Stimulated activated effector memory CD8-positive, alpha-beta T cell treated with anti-CD3 and anti-CD28 coated beads, Interleukin-12 subunit alpha, Interleukin-12 subunit beta, amount 100 ng/mL, for 72 hours (primary cell): ENCODE results near the gene DNASE1L3.
"Not testable (repeated sequence)": the region's sequence is repeated elsewhere in the genome, so short reads cannot be mapped to it uniquely, and the experiment has no call there.

Source experiments
- ATAC-seq: fragments of 150-1000 bp; cut with Tn5 transposase; 2 replicates; pipeline ENCODE4 v1.10.0; 2021
- DNase-seq, 2 donors: peaks; one replicate each; pipeline ENCODE4 v3.0.0; 2021 to 2022; ENCODE audit warnings: low spot score in 2 of 2
- H3K27ac Mint-ChIP-seq: one replicate; pipeline ENCODE4 v1.8.0; 2022; ENCODE audit warnings: mild to moderate bottlenecking, mixed read lengths
- H3K36me3 Mint-ChIP-seq: one replicate; pipeline ENCODE4 v1.8.0; 2022; ENCODE audit warnings: mild to moderate bottlenecking, mixed read lengths
- H3K4me1 Mint-ChIP-seq: one replicate; pipeline ENCODE4 v1.8.0; 2022; ENCODE audit warnings: mixed read lengths
- H3K4me3 Mint-ChIP-seq: one replicate; pipeline ENCODE4 v1.8.0; 2022; ENCODE audit warnings: mild to moderate bottlenecking, mixed read lengths
- H3K9me3 Mint-ChIP-seq: one replicate; pipeline ENCODE4 v1.8.0; 2022; ENCODE audit warnings: mixed read lengths

The DNASE1L3 gene

GRCh38 chr3:58216496-58217195 is 5.9 kb upstream of the DNASE1L3 start:
- Mint-ChIP-seq H3K9me3 (no peaks in the 10 kb centered on the region), H3K27ac (no peak overlapping the region), H3K4me1 (peaks cover 39% of the 10 kb centered on the region), H3K4me3 (no peak overlapping the region), H3K36me3 (no peaks in the 10 kb centered on the region)
- DNase-seq, result no peak
- ATAC-seq, result no peak

GRCh38 chr3:58215317-58216025 is 4.7 kb upstream of the DNASE1L3 start:
- H3K4me1 Mint-ChIP-seq, result peaks cover 39% of the 10 kb centered on the region
- ATAC-seq, result no peak
- peak overlapping the region; percentile 49 for H3K4me3 Mint-ChIP-seq

GRCh38 chr3:58214484-58215316 is 3.9 kb upstream of the DNASE1L3 start:
- peaks cover 39% of the 10 kb centered on the region for H3K4me1 Mint-ChIP-seq
- H3K36me3 Mint-ChIP-seq, result no peaks in the 10 kb centered on the region
- peak; percentile 98 for ATAC-seq
- DNase-seq, result peak; percentile 22 to 76
- H3K4me3 Mint-ChIP-seq, result peak overlapping the region; percentile 49
- H3K9me3 Mint-ChIP-seq, result no peaks in the 10 kb centered on the region
- peak overlapping the region; percentile 79 for H3K27ac Mint-ChIP-seq

More at GRCh38 chr3:58215317-58216025, 4.7 kb upstream of the DNASE1L3 start:
- Mint-ChIP-seq H3K9me3 (no peaks in the 10 kb centered on the region), H3K36me3 (no peaks in the 10 kb centered on the region), H3K27ac (peak overlapping the region; percentile 79)
- DNase-seq, result no peak

- Mint-ChIP-seq H3K36me3 (no peaks in the 10 kb centered on the region), H3K27ac (peak overlapping the region; percentile 46), H3K4me3 (no peak overlapping the region), H3K4me1 (peaks cover 25% of the 10 kb centered on the region), H3K9me3 (no peaks in the 10 kb centered on the region)
- no peak for DNase-seq
- ATAC-seq, result no peak
These were observed 839 bp downstream of the DNASE1L3 start for GRCh38 chr3:58209933-58210332.

GRCh38 chr3:58207954-58208353 is 2.8 kb downstream of the DNASE1L3 start:
- H3K36me3 Mint-ChIP-seq, result no peaks in the 10 kb centered on the region
- H3K27ac Mint-ChIP-seq, result no peak overlapping the region
- ATAC-seq (no peak), DNase-seq (no peak)
- H3K4me3 Mint-ChIP-seq, result no peak overlapping the region
- H3K4me1 Mint-ChIP-seq, result peaks cover 16% of the 10 kb centered on the region
- H3K9me3 Mint-ChIP-seq, result no peaks in the 10 kb centered on the region

- Mint-ChIP-seq H3K36me3 (no peaks in the 10 kb centered on the region), H3K9me3 (no peaks in the 10 kb centered on the region), H3K4me3 (no peak overlapping the region), H3K4me1 (peaks cover 17% of the 10 kb centered on the region), H3K27ac (peak overlapping the region; percentile 40)
- ATAC-seq (peak; percentile 95), DNase-seq (peak; percentile 16 to 65)
These were observed 4.3 kb downstream of the DNASE1L3 start for GRCh38 chr3:58206406-58207011.

GRCh38 chr3:58205981-58206380 is 4.8 kb downstream of the DNASE1L3 start:
- DNase-seq (no peak), ATAC-seq (no peak)
- H3K9me3 Mint-ChIP-seq, result no peaks in the 10 kb centered on the region
- H3K4me1 Mint-ChIP-seq, result peaks cover 20% of the 10 kb centered on the region
- no peaks in the 10 kb centered on the region for H3K36me3 Mint-ChIP-seq
- H3K4me3 Mint-ChIP-seq, result no peak overlapping the region
- H3K27ac Mint-ChIP-seq, result peak overlapping the region; percentile 40

GRCh38 chr3:58204720-58205119 is 6.1 kb downstream of the DNASE1L3 start:
- DNase-seq (no peak), ATAC-seq (no peak)
- no peak overlapping the region for H3K27ac Mint-ChIP-seq
- peaks cover 20% of the 10 kb centered on the region for H3K4me1 Mint-ChIP-seq
- H3K9me3 Mint-ChIP-seq, result no peaks in the 10 kb centered on the region
- no peaks in the 10 kb centered on the region for H3K36me3 Mint-ChIP-seq
- H3K4me3 Mint-ChIP-seq, result no peak overlapping the region

GRCh38 chr3:58203541-58203940 is 7.2 kb downstream of the DNASE1L3 start:
- H3K36me3 Mint-ChIP-seq, result no peaks in the 10 kb centered on the region
- H3K27ac Mint-ChIP-seq, result no peak overlapping the region
- no peaks in the 10 kb centered on the region for H3K9me3 Mint-ChIP-seq
- H3K4me3 Mint-ChIP-seq, result no peak overlapping the region
- no peak for DNase-seq
- peaks cover 20% of the 10 kb centered on the region for H3K4me1 Mint-ChIP-seq
- no peak for ATAC-seq

- peaks cover 20% of the 10 kb centered on the region for H3K4me1 Mint-ChIP-seq
- H3K4me3 Mint-ChIP-seq, result no peak overlapping the region
- H3K9me3 Mint-ChIP-seq, result no peaks in the 10 kb centered on the region
- DNase-seq (no peak), ATAC-seq (no peak)
- no peaks in the 10 kb centered on the region for H3K36me3 Mint-ChIP-seq
- H3K27ac Mint-ChIP-seq, result no peak overlapping the region
These were observed 7.8 kb downstream of the DNASE1L3 start for GRCh38 chr3:58202917-58203360.

- H3K4me3 Mint-ChIP-seq, DNase-seq, H3K36me3 Mint-ChIP-seq, ATAC-seq, H3K27ac Mint-ChIP-seq, H3K9me3 Mint-ChIP-seq: not testable (repeated sequence)
- H3K4me1 Mint-ChIP-seq, result peaks cover 14% of the 10 kb centered on the region
These were observed 9.3 kb downstream of the DNASE1L3 start for GRCh38 chr3:58201451-58201850.

- no peak for ATAC-seq
These were observed 9.9 kb downstream of the DNASE1L3 start for GRCh38 chr3:58200846-58201355.

GRCh38 chr3:58200121-58200709 is 10.6 kb downstream of the DNASE1L3 start:
- Mint-ChIP-seq H3K27ac (no peak overlapping the region), H3K4me1 (peaks cover 4% of the 10 kb centered on the region), H3K4me3 (no peak overlapping the region)

More at GRCh38 chr3:58200846-58201355, 9.9 kb downstream of the DNASE1L3 start:
- Mint-ChIP-seq H3K36me3 (no peaks in the 10 kb centered on the region), H3K9me3 (no peaks in the 10 kb centered on the region), H3K27ac (no peak overlapping the region), H3K4me1 (peaks cover 8% of the 10 kb centered on the region), H3K4me3 (no peak overlapping the region)
- DNase-seq, result no peak

GRCh38 chr3:58198804-58199203 is 12.0 kb downstream of the DNASE1L3 start:
- DNase-seq (no peak), ATAC-seq (no peak)
- no peak overlapping the region for H3K27ac Mint-ChIP-seq
- peaks cover 4% of the 10 kb centered on the region for H3K4me1 Mint-ChIP-seq
- no peaks in the 10 kb centered on the region for H3K36me3 Mint-ChIP-seq
- H3K4me3 Mint-ChIP-seq, result no peak overlapping the region
- H3K9me3 Mint-ChIP-seq, result no peaks in the 10 kb centered on the region

More at GRCh38 chr3:58200121-58200709, 10.6 kb downstream of the DNASE1L3 start:
- Mint-ChIP-seq H3K36me3 (no peaks in the 10 kb centered on the region), H3K9me3 (no peaks in the 10 kb centered on the region)
- DNase-seq (no peak), ATAC-seq (no peak)
